GM21367 (cell line): ENCODE data around the gene ABCB10.
"Not testable (repeated sequence)": the region's sequence is repeated elsewhere in the genome, so short reads cannot be mapped to it uniquely, and the experiment has no call there.

Experiments
- ATAC-seq: cut with Tn5 transposase; IDR thresholded peaks from one replicate; pipeline ENCODE4 v1.9.1; 2021; ENCODE audit not compliant: unreplicated experiment

ABCB10 gene

DNA sequence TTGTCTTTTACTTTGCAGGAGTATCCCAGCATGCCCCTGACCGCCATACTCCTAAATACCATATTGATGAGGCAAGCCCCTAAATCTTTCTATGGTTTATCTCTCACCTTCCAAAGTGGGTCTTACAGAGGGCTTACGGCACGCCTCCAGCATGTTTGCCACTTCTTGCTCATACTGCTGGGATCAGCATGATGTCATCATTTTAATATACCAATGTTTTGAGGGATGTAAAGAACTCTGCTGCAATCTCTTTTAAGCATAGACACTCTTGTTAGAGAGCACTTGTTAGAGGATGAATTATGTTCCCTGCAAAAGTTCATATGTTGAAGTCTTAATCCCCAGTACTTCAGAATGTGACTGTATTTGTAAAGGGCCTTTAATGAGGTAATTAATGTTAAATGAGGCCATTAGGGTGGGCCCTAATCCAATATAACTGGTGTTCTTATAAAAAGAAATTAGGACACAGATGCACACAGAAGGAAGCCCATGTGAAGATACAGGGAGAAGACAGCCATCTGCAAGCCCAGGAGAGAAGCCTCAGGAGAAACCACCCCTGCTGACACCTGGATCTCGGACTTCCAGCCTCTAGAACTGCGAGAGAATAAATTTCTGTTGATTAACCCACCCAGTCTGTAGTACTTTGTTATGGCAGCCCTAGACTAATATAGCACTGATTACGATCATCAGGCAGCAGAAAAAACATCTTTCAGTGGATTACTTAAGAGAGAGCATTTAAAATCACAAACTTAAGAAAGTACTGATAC, 16.4 kb upstream of the ABCB10 start:
- ATAC-seq: no peak

DNA sequence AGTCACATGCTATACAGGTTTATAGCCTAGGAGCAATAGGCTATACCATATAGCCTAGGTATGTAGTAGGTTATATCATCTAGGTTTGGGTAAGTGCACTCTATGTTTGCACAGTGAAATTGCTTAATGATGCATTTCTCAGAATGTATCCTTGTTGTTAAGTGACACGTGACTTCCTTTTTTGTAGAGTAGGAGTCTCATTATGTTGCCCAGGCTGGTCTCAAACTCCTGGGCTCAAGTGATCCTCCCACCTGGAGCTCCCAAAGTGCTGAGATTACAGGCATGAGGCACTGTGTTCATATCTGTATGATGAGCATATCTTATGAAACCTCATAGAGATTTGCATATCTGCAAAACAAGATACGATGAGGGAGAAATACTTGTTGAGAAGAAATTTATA, 13.8 kb upstream of the ABCB10 start:
- ATAC-seq: no peak

DNA sequence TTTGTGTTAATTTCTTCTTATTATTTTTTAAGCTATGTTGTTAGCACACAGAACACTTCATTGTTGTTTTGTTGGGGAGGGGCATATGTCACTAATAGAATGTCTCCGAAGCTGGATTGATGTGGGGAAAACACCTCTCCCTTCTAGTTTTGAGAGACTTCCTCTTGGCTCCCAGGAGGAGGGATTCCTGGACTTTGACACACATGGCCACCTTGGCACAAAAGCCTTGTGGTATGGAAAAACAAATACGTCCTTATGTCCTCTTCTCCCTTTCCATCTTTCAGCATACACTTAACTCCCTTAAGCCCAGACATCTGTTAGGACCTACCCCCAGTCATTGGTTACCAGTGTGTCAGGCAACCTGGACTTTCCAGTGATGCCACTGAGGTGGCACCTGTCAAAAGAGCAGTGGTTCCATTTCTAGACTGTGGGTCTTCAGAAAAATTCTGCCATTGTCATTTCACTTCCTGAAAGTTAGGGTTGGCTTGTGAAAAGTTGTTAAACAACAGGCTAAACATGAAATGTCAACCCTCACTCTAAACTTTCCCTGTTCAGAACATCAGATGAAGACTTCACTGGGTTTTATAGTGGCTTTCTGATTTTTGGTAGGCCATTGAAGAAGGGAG, 12.5 kb upstream of the ABCB10 start:
- no peak for ATAC-seq

DNA sequence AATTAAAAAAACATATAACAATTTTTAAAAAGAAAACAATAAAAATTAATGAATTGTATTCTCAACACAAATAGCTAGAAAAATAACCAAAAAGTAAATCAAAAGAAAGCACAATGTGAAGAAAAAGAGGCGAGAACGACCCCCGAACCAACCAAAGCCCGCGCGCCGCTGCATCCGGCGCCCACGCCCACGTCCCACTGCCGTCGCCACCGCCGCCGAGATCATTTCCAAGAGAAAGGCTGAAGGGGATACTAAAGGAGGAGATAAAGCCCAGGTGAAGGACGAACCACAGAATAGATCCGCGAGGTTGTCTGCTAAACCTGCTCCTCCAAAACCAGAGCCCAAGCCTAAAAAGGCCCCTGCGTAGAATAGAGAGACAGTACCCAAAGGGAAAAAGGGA, 11.8 kb upstream of the ABCB10 start:
- ATAC-seq: no peak

DNA sequence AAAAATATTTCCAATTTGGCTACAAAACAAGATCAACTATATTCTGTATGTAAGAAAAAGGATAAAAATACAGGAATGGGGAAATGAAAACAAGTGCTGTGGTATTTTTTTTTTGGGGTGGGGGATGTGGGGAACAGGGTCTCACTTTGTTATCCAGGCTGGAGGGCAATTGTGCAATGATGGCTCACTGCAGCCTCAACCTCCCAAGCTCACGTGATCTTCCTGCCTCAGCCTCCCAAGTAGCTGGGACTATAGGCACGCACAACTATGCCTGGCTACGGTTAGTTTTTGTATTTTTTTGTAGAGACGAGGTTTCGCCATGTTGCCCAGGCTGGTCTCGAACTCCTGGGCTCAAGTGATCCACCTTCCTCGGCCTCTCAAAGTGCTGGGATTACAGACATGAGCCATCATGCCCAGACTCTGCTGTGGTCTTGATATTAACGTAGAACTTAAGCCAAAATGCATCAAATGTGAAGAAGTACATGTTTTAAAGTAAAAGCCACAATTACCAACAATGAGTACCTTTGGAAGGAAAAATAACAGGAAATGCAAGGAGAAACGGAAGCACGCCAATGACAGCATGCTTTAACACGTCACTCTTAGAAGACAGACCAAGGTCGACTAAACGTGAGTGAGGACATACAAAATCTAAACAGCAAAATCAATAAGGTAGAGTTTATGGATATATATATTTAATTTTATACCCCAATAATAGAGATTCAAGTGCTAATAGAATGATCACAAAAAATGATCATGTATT, 8.8 kb upstream of the ABCB10 start:
- no peak for ATAC-seq

DNA sequence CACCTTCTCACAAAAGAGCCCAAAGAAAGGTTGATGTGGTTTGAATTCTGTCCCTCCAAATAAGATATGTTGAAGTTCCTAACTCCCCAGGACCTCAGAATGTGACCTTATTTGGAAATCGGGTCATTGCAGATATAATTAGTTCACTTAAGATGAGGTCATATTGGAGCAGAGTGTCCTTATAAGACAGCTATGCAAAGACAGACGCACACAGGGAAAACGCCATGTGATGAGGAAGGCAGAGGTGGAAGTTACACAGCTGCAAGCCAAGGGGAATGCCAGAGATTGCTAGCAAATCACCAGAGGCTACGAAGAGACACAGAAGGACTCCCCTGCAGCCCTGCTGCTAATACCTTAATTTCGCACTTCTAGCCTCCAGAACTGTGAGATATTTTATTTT, 5.2 kb upstream of the ABCB10 start:
- no peak for ATAC-seq

DNA sequence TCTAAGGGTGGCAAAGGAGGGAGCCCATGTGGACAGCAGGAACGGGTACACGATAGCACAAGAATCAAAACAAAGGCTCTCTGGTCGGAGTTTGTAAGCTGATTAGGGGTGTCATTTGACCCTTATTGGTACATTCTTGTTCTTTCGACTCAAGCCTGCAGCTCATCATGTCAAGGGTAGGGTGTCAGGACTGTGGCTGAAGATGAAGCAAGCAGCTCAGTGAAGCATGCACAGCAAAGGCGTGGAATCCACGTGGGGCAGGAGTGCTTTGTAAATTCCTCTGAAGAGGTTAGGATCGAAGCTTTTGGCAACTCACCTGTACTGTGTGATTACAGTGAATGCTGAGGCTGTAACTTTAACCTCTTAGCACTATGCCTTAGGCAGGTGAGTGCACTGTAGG, 4.7 kb upstream of the ABCB10 start:
- ATAC-seq: no peak

DNA sequence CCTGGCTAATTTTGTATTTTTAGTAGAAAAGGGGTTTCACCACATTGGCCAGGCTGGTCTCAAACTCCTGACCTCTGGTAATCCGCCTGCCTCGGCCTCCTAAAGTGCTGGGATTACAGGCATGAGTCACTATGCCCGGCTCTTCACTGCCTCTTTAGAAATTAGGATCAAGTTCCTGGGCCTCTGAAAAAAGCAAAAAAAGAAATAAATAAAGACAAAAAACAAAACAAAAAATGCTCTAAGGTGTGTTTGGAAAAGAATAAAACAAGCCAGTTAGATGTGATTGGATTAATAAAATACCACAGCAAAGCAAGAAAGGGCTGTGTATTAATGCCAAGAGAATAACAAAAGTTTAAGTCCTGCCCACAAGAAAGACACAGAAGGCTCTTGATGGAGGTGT, 4.2 kb upstream of the ABCB10 start:
- ATAC-seq: no peak

DNA sequence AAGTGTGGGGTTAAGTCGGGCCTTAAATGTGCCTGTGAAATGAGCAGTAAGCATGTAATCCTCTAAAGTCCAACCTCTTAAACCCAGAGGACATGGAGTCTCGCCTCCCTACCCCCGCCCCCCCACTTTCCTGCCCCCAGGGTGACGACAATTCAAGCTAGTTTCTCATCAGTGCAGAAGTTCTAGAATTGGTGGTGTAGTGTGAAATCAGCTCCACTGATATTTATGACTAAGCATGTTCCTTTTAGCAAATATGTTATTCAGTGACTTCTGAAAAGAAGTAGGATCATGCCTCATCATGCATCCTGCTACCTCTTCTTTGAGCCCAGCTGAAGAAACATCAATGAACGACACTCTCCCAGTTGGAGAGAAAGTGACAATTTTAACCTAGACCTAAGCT, 2.6 kb upstream of the ABCB10 start:
- ATAC-seq: no peak

DNA sequence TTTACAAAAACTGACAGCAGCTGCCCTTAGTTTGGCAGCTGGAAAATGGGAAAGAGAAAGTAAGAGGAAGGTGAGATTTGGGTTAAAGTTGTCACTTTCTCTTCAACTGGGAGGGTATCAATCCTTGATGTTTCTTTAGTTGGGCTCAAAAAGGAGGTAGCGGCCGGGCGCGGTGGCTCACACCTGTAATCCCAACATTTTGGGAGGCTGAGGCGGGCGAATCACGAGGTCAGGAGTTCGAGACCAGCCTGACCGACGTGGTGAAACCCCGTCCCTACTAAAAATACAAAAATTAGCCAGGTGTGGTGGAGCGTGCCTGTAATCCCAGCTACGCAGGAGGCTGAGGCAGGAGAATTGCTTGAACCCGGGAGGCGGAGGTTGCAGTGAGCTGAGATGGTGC, 1.6 kb upstream of the ABCB10 start:
- ATAC-seq: not testable (repeated sequence)

DNA sequence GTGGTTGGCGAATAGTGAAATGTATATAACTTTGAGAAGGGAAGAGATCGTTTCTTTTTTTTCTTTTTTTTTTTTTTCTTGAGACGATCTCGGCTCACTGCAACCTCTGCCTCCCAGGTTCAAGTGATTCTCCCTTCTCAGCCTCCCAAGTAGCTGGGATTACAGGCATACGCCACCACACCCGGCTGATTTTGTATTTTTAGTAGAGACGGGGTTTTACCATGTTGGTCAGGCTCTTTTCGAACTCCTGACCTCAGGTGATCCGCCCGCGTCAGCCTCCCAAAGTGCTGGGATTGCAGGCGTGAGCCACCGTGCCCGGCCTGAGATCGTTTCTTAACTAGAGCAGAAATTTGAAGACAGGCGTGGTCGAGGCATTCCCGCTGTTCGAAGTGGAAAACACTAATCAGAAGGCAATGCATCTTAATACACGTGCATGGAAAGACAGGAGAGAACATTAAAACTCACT, 862 bp upstream of the ABCB10 start:
- ATAC-seq: not testable (repeated sequence)

DNA sequence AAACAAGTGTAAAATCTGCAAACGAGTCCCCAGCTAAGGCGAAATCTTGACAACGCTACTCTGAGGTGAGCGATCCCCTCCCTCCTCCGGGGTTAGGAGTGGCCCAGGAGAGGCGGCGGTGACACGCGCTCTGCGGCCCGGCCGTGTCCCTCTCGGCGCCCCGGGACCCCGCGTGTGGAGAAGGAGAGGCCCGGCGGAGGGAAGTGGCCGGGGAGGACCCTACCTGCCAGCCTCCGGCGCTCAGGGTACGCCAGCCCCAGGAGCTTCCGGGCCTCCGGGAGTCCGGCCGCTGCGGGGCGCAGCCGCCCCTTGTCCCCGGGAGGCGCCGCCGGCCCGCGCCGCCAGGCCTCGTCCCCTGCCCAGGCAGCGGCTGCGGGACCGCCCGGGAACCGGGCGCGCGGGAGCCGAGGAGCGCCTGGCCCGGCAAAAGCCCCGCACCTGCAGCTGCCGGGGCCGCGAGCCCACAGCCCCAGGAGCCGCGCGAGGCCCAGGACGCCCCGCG, 543 bp downstream of the ABCB10 start:
- peak; percentile 30 for ATAC-seq

DNA sequence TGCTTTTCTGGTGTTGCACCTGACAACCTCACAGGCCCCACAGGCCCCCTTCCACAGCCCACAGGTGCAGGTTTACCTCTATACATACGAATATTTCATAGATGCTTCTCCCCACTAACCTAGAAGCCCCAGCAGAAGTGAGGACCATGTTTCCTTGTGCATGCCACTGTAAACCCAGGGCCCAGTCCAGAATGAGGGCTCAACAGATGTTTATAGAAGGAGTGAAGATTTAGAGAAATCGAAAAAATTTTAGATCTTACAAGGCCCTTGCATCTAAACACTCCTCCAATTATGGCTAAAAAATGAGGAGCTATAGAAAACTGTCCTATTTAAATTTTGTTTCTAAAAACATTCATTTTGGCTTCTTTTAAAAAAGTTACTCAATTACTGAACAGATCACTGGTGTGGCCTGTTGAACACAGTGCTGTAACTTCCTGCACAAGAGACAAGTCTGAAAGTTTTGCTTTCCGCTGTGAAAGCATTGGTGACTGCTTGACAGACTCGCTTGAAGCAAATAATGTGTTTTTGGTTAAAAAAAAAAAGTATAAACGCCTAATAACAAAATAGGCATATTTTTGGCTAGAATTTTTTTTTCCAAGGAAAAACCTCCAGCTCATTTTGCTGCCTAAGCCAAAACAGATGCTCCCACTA, 1.2 kb downstream of the ABCB10 start:
- ATAC-seq: no peak

DNA sequence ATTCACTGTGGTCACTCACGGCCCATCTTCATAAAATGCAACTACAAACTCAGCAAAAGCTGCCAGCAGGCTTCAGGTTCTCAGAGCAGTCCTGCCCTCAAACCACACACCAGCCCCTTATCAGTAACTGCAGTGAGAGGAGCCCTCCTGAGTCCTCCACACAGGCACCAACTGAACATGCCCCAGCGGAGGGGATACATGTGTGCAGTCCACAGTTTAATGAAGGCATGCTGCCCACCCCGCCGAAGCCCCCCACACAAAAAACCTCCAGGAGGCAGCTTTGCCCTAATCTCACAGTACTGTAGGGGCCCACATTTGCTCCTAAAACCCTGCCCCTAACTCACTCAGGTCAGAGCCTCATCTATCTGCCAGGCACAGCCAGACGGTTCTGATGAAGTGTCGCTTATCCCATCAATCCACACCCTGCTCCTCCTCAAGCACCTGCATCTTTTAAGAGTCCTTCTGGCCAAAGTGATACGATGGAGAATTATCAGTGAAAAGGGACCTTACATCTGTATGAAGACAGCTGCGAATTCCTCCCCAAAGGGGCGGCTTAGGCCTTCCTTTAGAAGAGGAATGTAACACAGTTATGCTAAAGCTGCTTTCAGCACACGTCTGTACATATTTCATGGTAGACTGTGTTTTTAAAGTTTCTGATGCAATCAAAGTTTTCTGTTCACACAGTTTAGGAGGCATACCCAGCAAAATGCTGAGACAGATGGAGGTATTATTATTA, 3.5 kb downstream of the ABCB10 start:
- no peak for ATAC-seq

DNA sequence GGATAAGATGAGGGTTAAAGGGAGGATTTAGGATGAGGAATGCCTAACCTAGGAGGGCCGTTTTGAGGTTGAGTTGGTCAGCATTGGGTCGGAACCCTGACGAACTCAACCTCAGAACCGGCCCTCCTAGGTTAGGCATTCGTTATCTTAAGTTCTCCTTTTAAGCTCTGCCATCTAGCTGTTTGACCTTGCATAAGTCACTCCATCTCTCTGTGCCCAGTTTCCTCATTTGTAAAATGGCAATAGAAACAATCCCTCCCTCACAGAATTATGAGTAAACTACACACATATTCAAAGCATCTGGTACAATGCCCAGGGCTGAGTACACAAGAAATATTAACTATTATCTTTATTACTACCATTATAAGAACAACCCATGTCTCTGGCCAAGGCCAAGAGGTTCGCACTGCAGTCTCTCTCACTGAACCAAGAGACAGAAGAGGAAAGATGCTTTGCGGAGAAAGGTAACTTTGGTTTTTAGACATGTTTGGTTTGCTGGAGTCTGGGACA, 4.8 kb downstream of the ABCB10 start:
- no peak for ATAC-seq

DNA sequence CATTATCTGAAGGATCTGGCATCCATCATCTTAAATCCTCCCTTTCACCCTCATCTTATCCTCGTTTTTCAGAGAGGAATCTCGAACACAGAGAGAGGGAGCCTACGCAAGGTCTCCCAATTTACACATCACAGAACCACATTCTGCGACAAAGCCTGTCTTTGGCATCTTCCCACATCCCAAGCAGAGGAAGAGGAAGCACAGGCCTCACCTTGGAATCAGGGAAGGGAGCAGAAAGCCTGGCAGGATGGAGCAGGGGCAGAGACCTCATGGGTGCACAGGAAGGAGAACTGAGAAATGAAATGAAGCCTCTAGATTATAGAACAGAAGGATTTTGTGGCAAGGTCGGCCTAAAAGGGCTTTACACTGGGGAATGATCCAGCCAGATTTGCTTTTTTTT, 5.8 kb downstream of the ABCB10 start:
- ATAC-seq: no peak

DNA sequence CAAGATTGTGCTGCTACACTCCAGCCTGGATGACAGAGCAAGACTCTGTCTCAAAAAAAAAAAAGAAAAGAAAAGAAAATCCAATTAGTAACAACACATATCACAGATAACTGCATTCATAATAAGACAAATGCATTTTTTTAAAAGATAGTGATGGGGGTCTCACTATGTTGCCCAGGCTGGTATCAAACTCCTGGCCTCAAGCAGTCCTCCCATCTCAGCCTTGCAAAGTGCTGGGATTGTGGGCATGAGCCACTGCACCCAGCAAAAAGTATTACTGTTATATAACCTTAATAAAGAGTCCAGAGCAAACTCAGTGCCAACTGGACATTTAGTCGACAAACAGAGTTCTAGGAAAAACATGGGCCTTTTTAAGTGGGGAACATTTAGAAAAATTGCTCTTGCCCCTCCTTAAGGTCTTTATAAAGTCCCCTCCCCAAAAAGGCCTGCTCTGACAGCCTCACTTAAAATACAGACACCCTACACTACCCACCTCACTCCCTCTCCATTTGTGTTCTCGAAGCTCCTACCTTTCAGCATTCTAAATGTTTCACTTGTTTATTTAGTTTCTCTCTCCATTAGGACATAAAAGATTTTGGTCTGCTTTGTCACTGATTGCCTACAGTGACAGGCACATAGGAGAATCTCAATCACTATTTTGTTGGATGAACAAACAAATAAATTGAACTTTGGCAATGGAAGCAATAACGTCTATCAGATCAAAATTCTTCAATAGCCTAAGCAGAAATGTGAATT, 7.5 kb downstream of the ABCB10 start:
- ATAC-seq: no peak

DNA sequence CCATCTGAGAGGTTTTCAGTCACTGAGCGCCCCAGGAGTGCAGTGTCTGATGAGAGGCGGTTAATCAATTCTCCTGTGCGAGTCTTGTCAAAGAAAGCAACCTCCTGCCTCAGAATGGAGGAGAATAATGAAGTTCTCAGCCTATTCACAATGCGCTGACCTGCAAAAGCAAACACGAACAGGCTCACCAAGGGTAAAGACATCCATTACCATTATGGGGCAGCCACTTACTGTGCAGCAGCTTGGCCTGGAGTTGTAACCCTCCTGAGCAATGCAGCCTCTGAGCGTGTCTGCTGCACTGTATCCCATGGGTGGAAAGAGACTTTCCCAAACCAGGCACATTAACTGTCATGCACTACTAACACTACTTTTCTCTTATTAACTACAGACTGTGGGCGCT, 11.0 kb downstream of the ABCB10 start:
- ATAC-seq: no peak

DNA sequence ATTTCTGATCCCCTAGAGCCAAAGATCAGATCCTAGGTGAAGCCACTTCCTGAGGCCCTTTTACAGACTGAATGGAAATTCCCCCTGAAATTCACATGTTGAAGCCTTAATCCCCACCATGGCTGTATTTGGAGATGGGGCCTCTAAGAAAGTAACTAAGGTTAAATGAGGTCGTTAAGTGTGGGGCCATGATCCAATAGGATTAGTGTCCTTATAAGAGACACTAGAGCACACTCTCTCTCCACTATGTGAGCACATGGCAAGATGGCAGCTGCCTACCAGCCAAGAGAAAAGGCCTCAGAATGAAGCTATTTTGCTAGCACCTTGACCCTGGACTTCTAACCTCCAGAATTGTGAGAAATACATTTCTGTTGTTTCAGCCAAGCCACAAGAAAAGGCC, 13.9 kb downstream of the ABCB10 start:
- no peak for ATAC-seq
